Glutamatergic neuron (in vitro differentiated cells): ENCODE data around the gene ATL3. TPM values are rescaled to one million over a fixed set of nuclear protein-coding genes. Genes with fewer than 3 reads are reported as not detected.

Experiments
- DNase-seq: peaks from one replicate; pipeline ENCODE4 v3.0.0; 2022
- H3K27ac Mint-ChIP-seq: one replicate; pipeline ENCODE4 v1.8.0; 2020; ENCODE audit warnings: mild to moderate bottlenecking, mixed read lengths, inconsistent platforms; ENCODE audit not compliant: unreplicated experiment
- H3K27me3 Mint-ChIP-seq: one replicate; pipeline ENCODE4 v1.8.0; 2020; ENCODE audit warnings: mild to moderate bottlenecking, moderate library complexity, mixed read lengths, inconsistent platforms; ENCODE audit not compliant: unreplicated experiment
- H3K36me3 Mint-ChIP-seq: one replicate; pipeline ENCODE4 v1.8.0; 2020; ENCODE audit warnings: mild to moderate bottlenecking, mixed read lengths, inconsistent platforms; ENCODE audit not compliant: unreplicated experiment
- H3K4me1 Mint-ChIP-seq: one replicate; pipeline ENCODE4 v1.8.0; 2020; ENCODE audit warnings: mild to moderate bottlenecking, low read depth, mixed read lengths, inconsistent platforms; ENCODE audit not compliant: unreplicated experiment
- H3K4me3 Mint-ChIP-seq: one replicate; pipeline ENCODE4 v1.8.0; 2020; ENCODE audit warnings: mild to moderate bottlenecking, mixed read lengths, inconsistent platforms; ENCODE audit not compliant: unreplicated experiment
- H3K9me3 Mint-ChIP-seq: one replicate; pipeline ENCODE4 v1.8.0; 2020; ENCODE audit warnings: mild to moderate bottlenecking, moderate library complexity, mixed read lengths, inconsistent platforms; ENCODE audit not compliant: unreplicated experiment
- total RNA-seq: library from RNA; stranded (reverse); fragmentation: NEBNext Ultra II Directional; extraction: Animal tissue kit (Norgen Biotek cat#: 25700); gene quantifications from one replicate; pipeline ENCODE4 v1.2.1, GENCODE V29; 2021; ENCODE audit not compliant: unreplicated experiment
- TF ChIP-seq, protein P1 (sequence below): fragments of 200-600 bp; sonication (generic); IDR thresholded peaks from one replicate; pipeline ENCODE4 v1.5.0; 2021; ENCODE audit not compliant: partially characterized antibody, unreplicated experiment

ATL3 gene
- total RNA-seq, 1 donor from 2014 or later = 9.4 TPM

DNA sequence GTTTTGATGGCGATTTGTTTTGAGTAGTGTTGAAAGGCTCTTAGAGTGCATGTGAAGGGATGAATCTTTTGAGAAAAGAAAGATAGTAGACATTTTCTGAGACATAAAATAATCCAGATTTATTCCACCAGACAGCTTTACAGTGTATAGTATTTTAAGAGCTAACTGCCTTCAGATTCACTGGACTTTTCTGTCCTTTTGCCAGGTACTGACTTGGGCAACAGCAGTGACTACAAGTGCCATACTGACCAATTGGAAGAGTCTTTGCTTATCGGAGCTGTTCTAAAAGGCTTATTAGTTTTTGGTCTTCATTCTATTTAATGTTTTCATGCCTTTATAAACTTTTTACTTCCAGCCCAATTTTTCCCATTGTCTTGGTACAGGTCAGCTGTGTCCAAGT lies 42.6 kb upstream of the ATL3 start:
- TF ChIP-seq, protein P1, sequence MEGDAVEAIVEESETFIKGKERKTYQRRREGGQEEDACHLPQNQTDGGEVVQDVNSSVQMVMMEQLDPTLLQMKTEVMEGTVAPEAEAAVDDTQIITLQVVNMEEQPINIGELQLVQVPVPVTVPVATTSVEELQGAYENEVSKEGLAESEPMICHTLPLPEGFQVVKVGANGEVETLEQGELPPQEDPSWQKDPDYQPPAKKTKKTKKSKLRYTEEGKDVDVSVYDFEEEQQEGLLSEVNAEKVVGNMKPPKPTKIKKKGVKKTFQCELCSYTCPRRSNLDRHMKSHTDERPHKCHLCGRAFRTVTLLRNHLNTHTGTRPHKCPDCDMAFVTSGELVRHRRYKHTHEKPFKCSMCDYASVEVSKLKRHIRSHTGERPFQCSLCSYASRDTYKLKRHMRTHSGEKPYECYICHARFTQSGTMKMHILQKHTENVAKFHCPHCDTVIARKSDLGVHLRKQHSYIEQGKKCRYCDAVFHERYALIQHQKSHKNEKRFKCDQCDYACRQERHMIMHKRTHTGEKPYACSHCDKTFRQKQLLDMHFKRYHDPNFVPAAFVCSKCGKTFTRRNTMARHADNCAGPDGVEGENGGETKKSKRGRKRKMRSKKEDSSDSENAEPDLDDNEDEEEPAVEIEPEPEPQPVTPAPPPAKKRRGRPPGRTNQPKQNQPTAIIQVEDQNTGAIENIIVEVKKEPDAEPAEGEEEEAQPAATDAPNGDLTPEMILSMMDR = no peak
- H3K9me3 Mint-ChIP-seq = peaks cover 2% of the 10 kb centered on the region
- no peak overlapping the region for H3K27ac Mint-ChIP-seq
- no peak for DNase-seq
- H3K4me1 Mint-ChIP-seq = peaks cover 9% of the 10 kb centered on the region
- no peaks in the 10 kb centered on the region for H3K36me3 Mint-ChIP-seq
- peaks cover 2% of the 10 kb centered on the region for H3K27me3 Mint-ChIP-seq
- no peak overlapping the region for H3K4me3 Mint-ChIP-seq

DNA sequence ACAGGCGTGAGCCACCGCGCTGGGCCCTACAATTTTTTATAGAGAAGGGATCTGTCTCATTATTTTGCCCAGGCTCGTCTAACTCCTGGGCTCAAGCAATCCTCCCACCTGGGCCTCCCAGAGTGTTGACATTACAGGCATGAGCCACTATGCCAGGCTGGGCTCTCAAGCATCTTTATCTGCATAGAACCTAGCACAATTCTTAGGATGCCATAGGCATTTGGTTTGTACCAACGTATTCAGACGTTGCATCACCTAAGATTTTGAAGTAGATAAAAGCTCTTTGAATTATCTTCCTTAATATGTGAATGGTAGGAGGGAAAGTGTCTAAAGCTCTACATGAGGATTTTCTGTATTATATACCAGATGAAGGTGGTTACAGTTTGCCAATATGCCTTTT lies 40.7 kb upstream of the ATL3 start:
- H3K4me1 Mint-ChIP-seq = peaks cover 7% of the 10 kb centered on the region
- no peak overlapping the region for H3K4me3 Mint-ChIP-seq
- TF ChIP-seq, protein P1 = no peak
- peaks cover 2% of the 10 kb centered on the region for H3K9me3 Mint-ChIP-seq
- peaks cover 2% of the 10 kb centered on the region for H3K27me3 Mint-ChIP-seq
- no peak for DNase-seq
- H3K27ac Mint-ChIP-seq = no peak overlapping the region
- H3K36me3 Mint-ChIP-seq = no peaks in the 10 kb centered on the region

DNA sequence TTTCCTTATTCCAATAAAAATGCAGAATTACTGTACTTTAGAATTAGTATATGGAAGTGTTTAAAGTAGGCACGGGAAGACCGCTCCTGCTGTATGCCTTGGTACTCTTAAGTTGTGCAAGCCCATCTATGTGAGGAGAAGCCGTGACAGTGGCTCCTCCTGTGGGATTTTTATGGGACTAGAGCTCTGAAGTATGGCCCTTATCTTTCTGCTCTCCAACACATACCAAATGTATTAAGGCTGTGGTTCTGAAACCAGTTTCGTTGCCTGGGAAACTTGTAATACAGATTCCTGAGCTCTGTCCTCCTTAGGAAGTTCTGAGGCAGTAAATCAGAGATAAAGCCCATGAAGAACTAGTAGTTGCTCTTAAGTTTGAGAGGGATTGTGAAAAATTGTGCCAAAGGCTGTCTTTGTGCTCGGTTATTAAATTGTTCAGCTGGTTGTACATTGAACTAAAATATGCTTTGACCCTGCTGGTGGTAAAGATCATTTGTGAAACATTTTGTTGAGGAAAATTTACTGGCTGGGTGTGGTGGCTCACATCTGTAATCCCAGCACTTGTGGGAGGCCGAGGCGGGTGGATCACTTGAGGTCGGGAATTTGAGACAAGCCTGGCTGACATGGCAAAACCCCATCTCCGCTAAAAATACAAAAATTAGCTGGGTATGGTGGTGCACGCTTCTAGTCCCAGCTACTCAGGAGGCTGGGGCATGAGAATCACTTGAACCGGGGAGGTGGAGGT lies 39.5 kb upstream of the ATL3 start:
- Mint-ChIP-seq H3K4me3 (no peak overlapping the region), H3K9me3 (peaks cover 2% of the 10 kb centered on the region), H3K36me3 (no peaks in the 10 kb centered on the region), H3K4me1 (peaks cover 7% of the 10 kb centered on the region), H3K27ac (no peak overlapping the region), H3K27me3 (peaks cover 2% of the 10 kb centered on the region)
- TF ChIP-seq, protein P1 = no peak
- DNase-seq = no peak

DNA sequence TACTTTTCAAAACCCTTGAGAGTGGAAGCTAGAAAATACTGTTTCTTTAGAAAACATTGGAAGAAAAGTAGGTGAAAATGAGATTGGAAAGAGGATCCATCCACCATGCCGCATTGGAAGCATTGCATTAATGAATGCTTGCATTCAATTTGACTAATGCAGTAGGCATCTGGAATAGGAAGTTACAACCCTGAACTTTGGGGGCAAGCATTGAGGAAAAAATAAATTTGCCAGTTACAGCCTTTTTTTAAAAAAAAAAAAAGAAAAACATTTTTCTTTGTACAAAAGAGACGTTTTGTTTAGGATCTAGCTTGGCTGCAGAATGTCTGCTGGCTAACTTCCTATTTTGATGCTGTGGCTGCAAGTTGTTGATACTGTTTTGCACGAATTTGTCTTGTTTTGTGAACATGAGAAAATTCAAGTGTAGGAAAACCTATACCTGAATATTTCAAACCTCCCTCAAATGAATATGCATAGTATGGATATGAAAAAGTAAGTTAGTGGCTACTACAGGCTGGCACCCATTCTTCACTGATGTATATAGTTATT lies 38.2 kb upstream of the ATL3 start:
- H3K27me3 Mint-ChIP-seq = peaks cover 2% of the 10 kb centered on the region
- peaks cover 4% of the 10 kb centered on the region for H3K9me3 Mint-ChIP-seq
- H3K4me3 Mint-ChIP-seq = no peak overlapping the region
- no peak for DNase-seq
- TF ChIP-seq, protein P1 = no peak
- H3K36me3 Mint-ChIP-seq = no peaks in the 10 kb centered on the region
- H3K27ac Mint-ChIP-seq = no peak overlapping the region
- H3K4me1 Mint-ChIP-seq = peaks cover 7% of the 10 kb centered on the region

DNA sequence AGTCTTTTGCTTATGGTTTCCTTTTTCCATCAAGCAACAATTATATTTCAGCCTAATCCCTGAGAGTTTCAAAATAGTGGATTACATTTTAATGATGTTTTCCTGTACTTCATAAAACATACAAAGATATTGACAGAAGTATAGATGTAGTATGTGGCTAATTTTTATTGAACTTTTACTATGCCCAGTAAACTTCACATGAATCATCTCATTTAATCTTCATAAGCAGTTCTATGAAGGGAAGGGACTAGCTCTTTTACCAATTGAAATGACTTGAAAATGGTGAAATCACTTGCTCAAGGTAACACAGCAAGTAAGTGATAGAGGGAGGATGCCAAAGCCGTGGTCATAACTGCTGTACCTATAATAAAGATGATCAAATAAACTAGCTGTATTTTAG lies 37.6 kb upstream of the ATL3 start:
- H3K27ac Mint-ChIP-seq = no peak overlapping the region
- TF ChIP-seq, protein P1 = no peak

More for the DNA sequence above, 37.6 kb upstream of the ATL3 start:
- H3K4me3 Mint-ChIP-seq = no peak overlapping the region
- H3K27me3 Mint-ChIP-seq = peaks cover 2% of the 10 kb centered on the region
- H3K9me3 Mint-ChIP-seq = peaks cover 4% of the 10 kb centered on the region
- H3K36me3 Mint-ChIP-seq = no peaks in the 10 kb centered on the region
- H3K4me1 Mint-ChIP-seq = peaks cover 7% of the 10 kb centered on the region
- no peak for DNase-seq
